Coronary artery (tissue), 2 donors: ENCODE data around the gene THAP12.

Source experiments
- DNase-seq: peaks from one replicate; pipeline ENCODE4 v3.0.0-alpha.2; 2017; ENCODE audit warnings: low spot score
- H3K27ac ChIP-seq, 2 donors: fragments of 200-600 bp; sonication (generic); one replicate each; pipeline ENCODE4 v1.5.1; 2016 to 2019
- H3K4me3 ChIP-seq: fragments of 200-600 bp; sonication (generic); 2 replicates; pipeline ENCODE4 v1.5.1; 2016; ENCODE audit warnings: mild to moderate bottlenecking, moderate library complexity
- TF ChIP-seq, protein P1 (sequence below): fragments of 200-600 bp; sonication (generic); IDR thresholded peaks from one replicate; pipeline ENCODE4 v1.5.1; 2019; ENCODE audit warnings: antibody characterized with exemption

THAP12 gene

DNA sequence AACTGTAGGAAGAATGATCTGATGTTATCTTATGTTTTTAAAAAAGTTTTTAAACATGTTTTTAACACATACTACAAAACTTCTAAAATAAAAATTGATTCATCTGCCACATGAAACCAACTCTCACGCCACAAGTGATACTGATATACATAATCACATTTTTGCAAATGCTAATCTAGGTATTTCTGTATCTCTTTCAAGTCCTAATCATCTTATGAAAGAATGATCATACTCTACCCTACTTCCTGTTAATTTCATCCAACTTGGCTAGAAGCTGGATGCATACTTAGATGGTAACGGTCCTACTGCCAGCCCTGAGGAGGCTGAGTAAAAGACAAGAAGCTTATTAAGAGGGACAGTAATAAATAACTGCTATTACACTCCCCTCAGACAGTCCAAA, 19.2 kb downstream of the THAP12 start:
- TF ChIP-seq, protein P1, sequence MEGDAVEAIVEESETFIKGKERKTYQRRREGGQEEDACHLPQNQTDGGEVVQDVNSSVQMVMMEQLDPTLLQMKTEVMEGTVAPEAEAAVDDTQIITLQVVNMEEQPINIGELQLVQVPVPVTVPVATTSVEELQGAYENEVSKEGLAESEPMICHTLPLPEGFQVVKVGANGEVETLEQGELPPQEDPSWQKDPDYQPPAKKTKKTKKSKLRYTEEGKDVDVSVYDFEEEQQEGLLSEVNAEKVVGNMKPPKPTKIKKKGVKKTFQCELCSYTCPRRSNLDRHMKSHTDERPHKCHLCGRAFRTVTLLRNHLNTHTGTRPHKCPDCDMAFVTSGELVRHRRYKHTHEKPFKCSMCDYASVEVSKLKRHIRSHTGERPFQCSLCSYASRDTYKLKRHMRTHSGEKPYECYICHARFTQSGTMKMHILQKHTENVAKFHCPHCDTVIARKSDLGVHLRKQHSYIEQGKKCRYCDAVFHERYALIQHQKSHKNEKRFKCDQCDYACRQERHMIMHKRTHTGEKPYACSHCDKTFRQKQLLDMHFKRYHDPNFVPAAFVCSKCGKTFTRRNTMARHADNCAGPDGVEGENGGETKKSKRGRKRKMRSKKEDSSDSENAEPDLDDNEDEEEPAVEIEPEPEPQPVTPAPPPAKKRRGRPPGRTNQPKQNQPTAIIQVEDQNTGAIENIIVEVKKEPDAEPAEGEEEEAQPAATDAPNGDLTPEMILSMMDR = no peak
- peak overlapping the region; percentile 24 to 59 for H3K27ac ChIP-seq
- no peak for DNase-seq
- no peak overlapping the region for H3K4me3 ChIP-seq

DNA sequence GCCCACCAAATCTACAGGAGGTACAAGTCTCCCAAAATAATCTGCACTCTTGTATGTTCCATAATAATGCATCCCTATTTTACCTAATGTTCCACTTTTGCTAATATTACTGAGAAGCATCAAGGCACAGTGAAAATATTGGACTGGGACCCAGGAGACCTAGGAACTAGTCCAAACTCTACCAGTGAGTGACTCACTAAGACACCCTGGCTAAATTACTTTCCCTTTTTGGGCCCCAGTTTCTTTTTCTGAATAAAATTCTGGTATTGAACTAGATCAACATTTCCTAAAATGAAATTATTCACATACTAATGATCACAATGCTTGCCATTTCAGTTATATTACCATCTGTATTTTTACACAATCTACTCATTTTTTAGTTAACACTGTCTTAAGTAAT, 19.6 kb downstream of the THAP12 start:
- Histone ChIP-seq H3K4me3 (no peak overlapping the region), H3K27ac (peak overlapping the region in 1 of 2 donors; percentile 24)
- TF ChIP-seq, protein P1 = no peak
- DNase-seq = no peak

DNA sequence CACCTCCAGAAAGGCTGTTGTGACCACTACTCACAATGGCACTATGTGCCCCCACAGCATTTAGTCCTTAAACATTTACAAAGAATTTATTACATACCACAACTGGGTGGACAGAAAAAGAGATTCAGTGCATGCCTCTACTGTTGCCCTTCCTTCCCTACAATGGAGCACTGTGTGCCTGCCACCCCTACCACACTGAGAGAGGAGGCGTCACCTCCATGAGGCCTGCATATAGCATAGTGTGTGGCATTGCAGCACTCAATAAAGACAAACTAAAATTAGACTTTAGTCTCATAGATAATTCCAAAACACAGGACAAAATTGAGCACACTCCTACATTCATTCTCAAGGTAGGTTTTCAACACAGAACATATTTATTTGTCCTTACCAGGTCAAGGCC, 25.8 kb downstream of the THAP12 start:
- no peak overlapping the region for H3K4me3 ChIP-seq
- no peak for DNase-seq
- TF ChIP-seq, protein P1 = no peak
- no peak overlapping the region for H3K27ac ChIP-seq

DNA sequence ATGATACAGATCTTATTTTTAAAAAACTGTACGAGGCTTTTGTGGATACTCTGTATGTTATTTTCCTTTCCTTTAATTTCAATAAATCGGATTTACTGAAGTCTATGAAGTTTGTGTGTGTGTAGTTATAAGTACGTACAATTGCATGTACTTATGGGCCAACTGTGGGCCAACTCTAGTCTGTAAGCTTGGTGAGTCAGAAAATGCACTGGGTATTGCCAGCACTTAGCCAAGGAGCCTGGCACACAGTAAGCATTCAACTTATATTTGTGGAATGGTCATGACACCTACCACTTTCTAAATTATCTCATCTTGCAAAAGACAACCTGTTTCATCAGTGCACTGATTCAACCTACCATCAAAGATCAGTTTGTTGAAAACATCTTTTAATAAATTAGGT, 32.6 kb downstream of the THAP12 start:
- no peak overlapping the region for H3K4me3 ChIP-seq
- TF ChIP-seq, protein P1 = no peak
- no peak for DNase-seq
- no peak overlapping the region for H3K27ac ChIP-seq

DNA sequence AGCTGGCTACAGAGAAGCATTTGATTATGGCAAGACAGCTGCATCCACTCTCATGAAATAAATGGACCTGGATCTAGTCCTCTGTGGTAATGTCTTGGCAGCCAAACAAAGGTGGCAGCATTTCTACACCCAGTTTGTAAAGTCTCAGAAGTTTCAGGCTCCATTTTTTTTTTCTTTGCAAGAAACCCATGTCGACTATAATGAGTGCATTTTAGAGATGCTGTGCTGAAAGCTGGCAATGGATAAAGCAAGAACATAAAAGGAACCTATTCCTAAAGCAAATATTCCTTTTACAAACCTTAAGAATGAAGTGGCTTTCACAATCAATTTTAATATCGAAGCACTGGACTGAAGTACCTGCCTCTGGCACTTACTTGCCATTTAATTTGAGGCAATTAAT, 33.5 kb downstream of the THAP12 start:
- H3K27ac ChIP-seq = no peak overlapping the region
- TF ChIP-seq, protein P1 = no peak
- H3K4me3 ChIP-seq = no peak overlapping the region
- DNase-seq = no peak

DNA sequence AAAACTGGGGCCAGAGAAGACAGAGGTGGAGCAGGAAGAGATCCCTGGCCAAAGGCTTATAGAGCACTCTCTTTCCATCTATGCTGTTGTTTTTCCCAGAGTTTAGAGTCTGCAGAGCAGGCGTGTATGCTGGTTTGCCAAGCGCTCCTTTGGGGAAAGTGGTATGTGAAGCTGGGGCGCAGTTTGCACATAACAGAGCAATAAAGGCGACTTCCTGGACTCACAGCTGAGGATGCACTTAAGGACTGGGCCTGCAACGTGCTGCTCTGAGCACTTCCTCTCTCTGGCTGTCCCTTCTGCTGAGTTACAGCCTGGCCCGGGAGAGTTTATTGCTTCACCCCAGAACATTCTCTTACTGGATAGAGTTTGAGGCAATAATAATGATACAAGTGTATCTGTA, 41.7 kb downstream of the THAP12 start:
- DNase-seq = no peak
- TF ChIP-seq, protein P1 = no peak
- peak overlapping the region; percentile 64 to 81 for H3K27ac ChIP-seq
- no peak overlapping the region for H3K4me3 ChIP-seq

DNA sequence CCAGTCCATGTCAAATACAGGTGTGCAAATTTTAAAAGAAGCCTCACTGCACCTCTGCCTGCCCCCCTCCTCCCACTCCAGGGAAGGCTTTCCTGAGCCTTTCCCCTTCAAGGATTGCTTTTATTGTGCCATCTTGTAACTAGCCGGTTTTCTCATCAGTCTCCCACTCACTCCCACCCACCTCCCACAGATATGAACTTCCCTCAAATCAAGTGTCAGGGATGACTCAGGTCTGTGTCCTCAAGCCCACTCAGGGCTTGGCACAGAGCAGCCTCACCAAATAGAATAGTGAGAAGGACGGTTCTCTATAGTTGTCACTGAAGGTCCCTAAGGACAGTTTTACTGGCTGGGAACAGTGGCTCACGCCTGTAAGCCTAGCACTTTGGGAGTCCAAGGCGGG, 43.0 kb downstream of the THAP12 start:
- TF ChIP-seq, protein P1 = no peak
- peak overlapping the region in 1 of 2 donors; percentile 81 for H3K27ac ChIP-seq
- no peak for DNase-seq
- no peak overlapping the region for H3K4me3 ChIP-seq
